Omental fat pad (tissue), 4 donors: Measurements from ENCODE around the gene FIGN. TPM values are rescaled to one million over a fixed set of nuclear protein-coding genes. Genes with fewer than 3 reads are reported as not detected.

Source experiments
- ATAC-seq: fragments of 150-250 bp; one replicate; pipeline ENCODE4 v1.9.1; 2016; ENCODE audit warnings: mild to moderate bottlenecking, moderate library complexity; ENCODE audit not compliant: low FRiP score
- DNase-seq: peaks from one replicate; pipeline ENCODE4 v3.0.0-alpha.2; 2019; ENCODE audit warnings: low spot score
- CTCF ChIP-seq, 3 donors: fragments of 450-650 bp; IDR thresholded peaks; one replicate each; pipeline ENCODE4 v1.5.1; 2016 to 2017; ENCODE audit warnings: antibody characterized with exemption in 3 of 3, mild to moderate bottlenecking in 3 of 3, moderate library complexity in 2 of 3
- total RNA-seq, 4 donors: library from RNA; depleted of rRNA; stranded (reverse); fragments of >200 nt; gene quantifications; one replicate each; pipeline ENCODE4 v1.1.0, GENCODE V29; 2016

The FIGN gene
- total RNA-seq, 4 donors from 2014 or later, result 8.2 to 13.1 (median 10.7) TPM

- DNase-seq (no peak), ATAC-seq (no peak)
- TF ChIP-seq CTCF (IDR thresholded peaks at IDR 0.05), result no peak
These were observed 37.5 kb upstream of the FIGN start for GRCh38 chr2:163773276-163773675.

GRCh38 chr2:163771596-163771995 is 35.8 kb upstream of the FIGN start:
- ATAC-seq, result no peak
- no peak for TF ChIP-seq CTCF (IDR thresholded peaks at IDR 0.05)
- no peak for DNase-seq

- DNase-seq, result no peak
- ATAC-seq, result no peak
- TF ChIP-seq CTCF (IDR thresholded peaks at IDR 0.05), result no peak
These were observed 33.3 kb upstream of the FIGN start for GRCh38 chr2:163768881-163769695.

GRCh38 chr2:163767097-163767496 is 31.3 kb upstream of the FIGN start:
- no peak for TF ChIP-seq CTCF (IDR thresholded peaks at IDR 0.05)
- DNase-seq (no peak), ATAC-seq (no peak)

- DNase-seq (no peak), ATAC-seq (no peak)
- no peak for TF ChIP-seq CTCF (IDR thresholded peaks at IDR 0.05)
These were observed 28.8 kb upstream of the FIGN start for GRCh38 chr2:163764566-163764965.

GRCh38 chr2:163759013-163759412 is 23.2 kb upstream of the FIGN start:
- TF ChIP-seq CTCF (IDR thresholded peaks at IDR 0.05), result no peak
- DNase-seq (no peak), ATAC-seq (no peak)

GRCh38 chr2:163757814-163758213 is 22.0 kb upstream of the FIGN start:
- DNase-seq (no peak), ATAC-seq (no peak)
- no peak for TF ChIP-seq CTCF (IDR thresholded peaks at IDR 0.05)
